ENCODE results near the gene CYP2S1. TPM values are rescaled to one million over a fixed set of nuclear protein-coding genes. Genes with fewer than 3 reads are reported as not detected.

The CYP2S1 gene
- total and polyA plus RNA-seq, 2 experiments from 2014 or later = 130 to 315 TPM

DNA sequence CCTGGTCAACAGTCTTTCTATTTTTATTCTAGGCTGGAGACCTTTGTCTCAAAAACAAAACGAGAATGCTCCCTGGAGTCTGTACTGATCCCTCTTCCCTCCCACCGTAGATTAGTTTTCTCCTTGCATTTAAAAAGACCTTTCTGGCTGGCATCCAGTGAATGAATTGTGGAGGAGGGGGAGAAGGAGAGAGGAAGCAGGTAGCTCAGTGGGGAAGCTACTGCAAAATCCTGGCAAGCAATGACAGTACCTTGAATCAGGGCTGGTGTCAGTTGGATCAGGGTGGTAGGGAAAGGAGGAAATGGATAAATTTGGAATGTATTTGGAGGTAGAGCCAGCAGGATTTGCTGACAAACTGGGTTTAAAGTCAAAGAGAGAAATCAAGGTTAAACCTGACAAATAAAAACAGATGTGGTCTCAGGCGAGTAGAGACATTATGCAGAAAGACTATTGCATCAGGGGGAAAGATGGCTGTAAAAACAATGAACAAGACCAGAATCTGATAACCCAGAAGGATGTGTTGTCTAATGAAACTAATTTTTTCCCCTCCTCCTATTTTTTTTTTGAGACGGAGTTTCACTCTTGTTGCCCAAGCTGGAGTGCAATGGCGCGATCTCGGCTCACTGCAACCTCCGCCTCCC is 3.5 kb upstream of the CYP2S1 start (continued):
- TF ChIP-seq REST (IDR thresholded peaks at IDR 0.05; ENCODE audit: unreplicated experiment) = no peak

DNA sequence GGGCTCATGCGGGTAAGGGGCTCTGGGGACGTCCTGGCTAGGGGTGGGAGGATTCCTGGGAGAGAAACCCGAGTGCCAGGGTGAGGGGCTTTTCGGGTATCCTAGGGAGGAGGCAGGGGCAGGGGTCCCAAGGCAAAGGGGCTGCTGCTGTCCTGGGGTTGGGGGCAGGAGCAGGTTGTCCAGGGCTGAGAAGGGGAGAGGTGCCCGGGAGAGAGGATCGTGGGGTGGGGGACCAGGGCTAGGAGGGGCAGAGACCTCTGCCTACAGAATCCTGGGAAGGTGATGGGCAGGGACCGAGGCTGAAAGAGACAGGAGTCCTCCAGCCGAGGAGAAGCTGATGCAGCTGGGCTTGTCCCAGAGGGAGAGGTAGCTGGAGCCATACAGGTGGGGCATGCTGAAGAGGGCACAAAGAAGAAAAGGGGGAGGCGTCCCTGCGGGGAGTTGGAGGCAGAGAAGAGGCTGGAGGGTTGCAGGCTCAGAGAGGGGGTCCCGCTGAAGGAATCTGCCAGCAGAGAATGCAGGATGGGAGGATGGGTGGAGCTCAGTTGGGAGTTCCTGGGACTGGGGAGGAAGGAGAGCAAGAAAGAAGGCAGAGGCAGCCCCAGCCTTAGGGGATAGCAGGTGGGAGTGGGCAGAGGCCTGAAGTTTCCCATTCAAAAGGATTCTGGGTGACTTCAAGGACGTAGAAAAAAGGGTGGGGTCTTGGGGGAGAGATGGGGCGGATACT is 574 bp downstream of the CYP2S1 start:
- Histone ChIP-seq H3F3A (replicated peaks; ENCODE audit: low read depth) (peaks cover 28% of the 10 kb centered on the region), H3K4me1 (ENCODE audit: insufficient read depth) (peaks cover 42% of the 10 kb centered on the region), H4K20me1 (replicated peaks; ENCODE audit: insufficient read depth) (peaks cover 22% of the 10 kb centered on the region), H2AFZ (no peak overlapping the region), H3K4me3 (peak overlapping the region; percentile 96), H3K27ac (ENCODE audit: low read depth) (peak overlapping the region; percentile 90), H3K9me2 (ENCODE audit: insufficient read depth) (no peaks in the 10 kb centered on the region), H3K27me3 (ENCODE audit: insufficient read depth) (no peaks in the 10 kb centered on the region), H3K79me2 (replicated peaks; ENCODE audit: insufficient read depth) (peaks cover 67% of the 10 kb centered on the region), H3K36me3 (ENCODE audit: insufficient read depth) (peaks cover 18% of the 10 kb centered on the region), H3K4me2 (peak overlapping the region; percentile 97)
- Mint-ChIP-seq H3K9me3 (peaks cover 4% of the 10 kb centered on the region; the same call in 1 of the 3 replicates), H3K27me3 (ENCODE audit: insufficient read depth, low read depth, poor library complexity) (peaks cover 18% of the 10 kb centered on the region), H3K36me3 (ENCODE audit: low read depth) (peaks cover 49% of the 10 kb centered on the region), H3K4me3 (peak overlapping the region; percentile 93), H3K27ac (peak overlapping the region; percentile 79), H3K4me1 (peaks cover 59% of the 10 kb centered on the region)
- peak; percentile 47 for DNase-seq (ENCODE audit: low spot score)
- peak; percentile 5 for ATAC-seq
- no peak for TF ChIP-seq ZNF331 (CRISPR knock-in tag; IDR thresholded peaks at IDR 0.05; ENCODE audit: low read depth)
- no peak for TF ChIP-seq NANOG (IDR thresholded peaks at IDR 0.05; ENCODE audit: borderline replicate concordance)
- TF ChIP-seq JUNB (IDR thresholded peaks at IDR 0.05; ENCODE audit: unreplicated experiment) = no peak
- no peak for TF ChIP-seq EZH2 (IDR thresholded peaks at IDR 0.05; ENCODE audit: low read depth, unreplicated experiment)
- TF ChIP-seq EZH2phosphoT487 (IDR thresholded peaks at IDR 0.05; ENCODE audit: unreplicated experiment) = no peak
- TF ChIP-seq, protein P1, sequence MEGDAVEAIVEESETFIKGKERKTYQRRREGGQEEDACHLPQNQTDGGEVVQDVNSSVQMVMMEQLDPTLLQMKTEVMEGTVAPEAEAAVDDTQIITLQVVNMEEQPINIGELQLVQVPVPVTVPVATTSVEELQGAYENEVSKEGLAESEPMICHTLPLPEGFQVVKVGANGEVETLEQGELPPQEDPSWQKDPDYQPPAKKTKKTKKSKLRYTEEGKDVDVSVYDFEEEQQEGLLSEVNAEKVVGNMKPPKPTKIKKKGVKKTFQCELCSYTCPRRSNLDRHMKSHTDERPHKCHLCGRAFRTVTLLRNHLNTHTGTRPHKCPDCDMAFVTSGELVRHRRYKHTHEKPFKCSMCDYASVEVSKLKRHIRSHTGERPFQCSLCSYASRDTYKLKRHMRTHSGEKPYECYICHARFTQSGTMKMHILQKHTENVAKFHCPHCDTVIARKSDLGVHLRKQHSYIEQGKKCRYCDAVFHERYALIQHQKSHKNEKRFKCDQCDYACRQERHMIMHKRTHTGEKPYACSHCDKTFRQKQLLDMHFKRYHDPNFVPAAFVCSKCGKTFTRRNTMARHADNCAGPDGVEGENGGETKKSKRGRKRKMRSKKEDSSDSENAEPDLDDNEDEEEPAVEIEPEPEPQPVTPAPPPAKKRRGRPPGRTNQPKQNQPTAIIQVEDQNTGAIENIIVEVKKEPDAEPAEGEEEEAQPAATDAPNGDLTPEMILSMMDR (conservative IDR thresholded peaks at IDR 0.05; ENCODE audit: low read depth in 2 of 2) = no peak
- no peak for TF ChIP-seq ZNF114 (CRISPR knock-in tag; IDR thresholded peaks at IDR 0.05)
- no peak for TF ChIP-seq REST (IDR thresholded peaks at IDR 0.05; ENCODE audit: unreplicated experiment)
- TF ChIP-seq CREB1 (CRISPR knock-in tag; IDR thresholded peaks at IDR 0.05; ENCODE audit: low read depth) = no peak
- TF ChIP-seq STAT1 (IDR thresholded peaks at IDR 0.05; ENCODE audit: unreplicated experiment) = no peak

All from GM23338 (cell line).